Endothelial cell (in vitro differentiated cells): ENCODE results near the gene ERBIN. TPM values are rescaled to one million over a fixed set of nuclear protein-coding genes. Genes with fewer than 3 reads are reported as not detected.

Experiments
- DNase-seq: peaks from one replicate; pipeline ENCODE4 v3.0.0; 2021; ENCODE audit warnings: low spot score
- H3K27ac Mint-ChIP-seq: one replicate; pipeline ENCODE4 v1.8.0; 2021; ENCODE audit warnings: mixed read lengths, inconsistent platforms; ENCODE audit not compliant: unreplicated experiment
- H3K27me3 Mint-ChIP-seq: one replicate; pipeline ENCODE4 v1.8.0; 2021; ENCODE audit warnings: mild to moderate bottlenecking, moderate library complexity, mixed read lengths, inconsistent platforms; ENCODE audit not compliant: unreplicated experiment
- H3K36me3 Mint-ChIP-seq: one replicate; pipeline ENCODE4 v1.8.0; 2021; ENCODE audit warnings: mild to moderate bottlenecking, low read depth, mixed read lengths, inconsistent platforms; ENCODE audit not compliant: unreplicated experiment
- H3K4me1 Mint-ChIP-seq: one replicate; pipeline ENCODE4 v1.8.0; 2021; ENCODE audit warnings: mild to moderate bottlenecking, mixed read lengths, inconsistent platforms; ENCODE audit not compliant: unreplicated experiment
- H3K4me3 Mint-ChIP-seq: one replicate; pipeline ENCODE4 v1.8.0; 2021; ENCODE audit warnings: mild to moderate bottlenecking, mixed read lengths, inconsistent platforms; ENCODE audit not compliant: unreplicated experiment
- H3K9me3 Mint-ChIP-seq: one replicate; pipeline ENCODE4 v1.8.0; 2021; ENCODE audit warnings: mixed read lengths, inconsistent platforms; ENCODE audit not compliant: unreplicated experiment
- total RNA-seq: library from RNA; stranded (reverse); fragmentation: NEBNext Ultra II Directional; extraction: Animal tissue kit (Norgen Biotek cat#: 25700); gene quantifications from one replicate; pipeline ENCODE4 v1.2.1, GENCODE V29; 2021; ENCODE audit not compliant: unreplicated experiment
- TF ChIP-seq, protein P1 (sequence below): fragments of 200-600 bp; sonication (generic); IDR thresholded peaks from one replicate; pipeline ENCODE4 v1.5.0; 2021; ENCODE audit warnings: antibody characterized with exemption; ENCODE audit not compliant: unreplicated experiment

Gene ERBIN
- total RNA-seq, 1 donor from 2014 or later, result 93.3 TPM

DNA sequence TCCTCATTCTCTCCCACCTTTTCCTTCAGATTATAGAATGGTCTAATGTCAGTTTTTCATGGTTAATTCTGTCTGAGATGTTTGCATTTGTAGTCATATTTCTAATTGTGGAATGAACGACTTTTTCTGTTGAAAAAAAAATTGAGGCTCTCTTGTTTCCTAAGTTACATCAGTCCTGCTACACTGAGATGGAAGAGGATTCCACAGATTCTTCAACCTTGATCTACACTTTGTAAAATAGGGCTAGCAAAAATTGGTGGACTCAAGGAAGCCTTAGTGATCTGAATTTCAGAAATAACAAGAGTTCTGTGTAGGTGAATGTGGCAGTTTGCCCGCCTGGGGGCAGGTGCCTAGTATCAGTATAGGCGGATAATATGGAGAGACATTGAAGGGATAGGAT lies 51.9 kb downstream of the ERBIN start:
- Mint-ChIP-seq H3K36me3 (peaks cover 28% of the 10 kb centered on the region), H3K27me3 (peaks cover 2% of the 10 kb centered on the region), H3K27ac (no peak overlapping the region), H3K9me3 (peaks cover 4% of the 10 kb centered on the region), H3K4me1 (peaks cover 7% of the 10 kb centered on the region), H3K4me3 (peak overlapping the region; percentile 72)
- TF ChIP-seq, protein P1, sequence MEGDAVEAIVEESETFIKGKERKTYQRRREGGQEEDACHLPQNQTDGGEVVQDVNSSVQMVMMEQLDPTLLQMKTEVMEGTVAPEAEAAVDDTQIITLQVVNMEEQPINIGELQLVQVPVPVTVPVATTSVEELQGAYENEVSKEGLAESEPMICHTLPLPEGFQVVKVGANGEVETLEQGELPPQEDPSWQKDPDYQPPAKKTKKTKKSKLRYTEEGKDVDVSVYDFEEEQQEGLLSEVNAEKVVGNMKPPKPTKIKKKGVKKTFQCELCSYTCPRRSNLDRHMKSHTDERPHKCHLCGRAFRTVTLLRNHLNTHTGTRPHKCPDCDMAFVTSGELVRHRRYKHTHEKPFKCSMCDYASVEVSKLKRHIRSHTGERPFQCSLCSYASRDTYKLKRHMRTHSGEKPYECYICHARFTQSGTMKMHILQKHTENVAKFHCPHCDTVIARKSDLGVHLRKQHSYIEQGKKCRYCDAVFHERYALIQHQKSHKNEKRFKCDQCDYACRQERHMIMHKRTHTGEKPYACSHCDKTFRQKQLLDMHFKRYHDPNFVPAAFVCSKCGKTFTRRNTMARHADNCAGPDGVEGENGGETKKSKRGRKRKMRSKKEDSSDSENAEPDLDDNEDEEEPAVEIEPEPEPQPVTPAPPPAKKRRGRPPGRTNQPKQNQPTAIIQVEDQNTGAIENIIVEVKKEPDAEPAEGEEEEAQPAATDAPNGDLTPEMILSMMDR, result no peak
- DNase-seq, result no peak

DNA sequence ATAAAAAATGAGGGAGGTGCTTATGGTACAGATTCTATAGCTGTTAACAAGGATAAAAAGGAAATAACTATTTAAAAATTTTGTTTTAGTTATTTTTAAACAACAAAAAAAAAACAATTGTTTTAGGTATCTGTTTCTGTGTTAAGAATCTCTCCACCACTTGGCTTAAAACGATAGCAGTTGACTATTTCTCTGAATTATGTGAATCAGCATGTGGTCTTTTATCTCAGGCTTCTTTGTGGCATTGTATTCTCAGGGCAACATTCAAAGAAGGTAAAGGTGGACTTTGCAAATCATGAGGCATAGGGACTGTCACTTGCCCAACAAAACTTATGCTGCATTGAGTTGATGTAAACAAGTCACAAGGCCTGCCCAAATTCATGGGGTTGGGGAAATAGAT lies 55.2 kb downstream of the ERBIN start:
- H3K27ac Mint-ChIP-seq, result peak overlapping the region; percentile 22
- no peak for DNase-seq

DNA sequence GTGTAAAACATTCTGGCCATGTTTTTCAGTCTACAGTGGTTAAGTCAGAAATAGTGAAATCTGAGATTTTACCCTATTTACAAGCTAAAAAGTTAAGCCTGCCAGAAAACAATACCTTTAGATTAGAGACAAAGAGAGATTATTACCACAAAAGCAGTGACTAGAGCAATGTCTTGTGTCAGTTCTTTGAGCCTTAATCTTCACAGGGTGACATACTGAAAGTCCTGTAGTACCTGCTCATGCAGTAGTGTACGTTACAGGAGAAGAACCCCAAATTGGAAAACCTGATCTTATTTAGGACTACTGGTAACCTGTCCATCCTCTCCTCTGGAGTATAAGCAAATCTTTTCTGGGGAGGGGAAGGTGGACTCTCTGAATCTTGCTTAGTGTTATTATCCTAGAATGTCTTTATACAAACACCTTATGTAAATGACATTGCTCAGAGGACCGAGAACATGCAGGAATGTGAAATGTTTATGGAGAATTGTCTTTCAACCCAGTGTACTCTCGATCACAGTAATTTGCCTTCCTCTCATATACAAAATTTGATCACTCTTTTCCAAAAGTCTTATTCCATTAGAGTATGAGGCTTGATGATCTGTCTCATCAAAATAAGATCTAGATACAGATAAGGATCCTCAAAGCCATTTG lies 55.7 kb downstream of the ERBIN start:
- DNase-seq, result no peak
- TF ChIP-seq, protein P1, result no peak

More for the DNA sequence above, 55.2 kb downstream of the ERBIN start:
- TF ChIP-seq, protein P1, result no peak
- H3K27me3 Mint-ChIP-seq, result peaks cover 2% of the 10 kb centered on the region
- H3K9me3 Mint-ChIP-seq, result no peaks in the 10 kb centered on the region
- peaks cover 16% of the 10 kb centered on the region for H3K36me3 Mint-ChIP-seq
- H3K4me3 Mint-ChIP-seq, result no peak overlapping the region
- H3K4me1 Mint-ChIP-seq, result peaks cover 12% of the 10 kb centered on the region

DNA sequence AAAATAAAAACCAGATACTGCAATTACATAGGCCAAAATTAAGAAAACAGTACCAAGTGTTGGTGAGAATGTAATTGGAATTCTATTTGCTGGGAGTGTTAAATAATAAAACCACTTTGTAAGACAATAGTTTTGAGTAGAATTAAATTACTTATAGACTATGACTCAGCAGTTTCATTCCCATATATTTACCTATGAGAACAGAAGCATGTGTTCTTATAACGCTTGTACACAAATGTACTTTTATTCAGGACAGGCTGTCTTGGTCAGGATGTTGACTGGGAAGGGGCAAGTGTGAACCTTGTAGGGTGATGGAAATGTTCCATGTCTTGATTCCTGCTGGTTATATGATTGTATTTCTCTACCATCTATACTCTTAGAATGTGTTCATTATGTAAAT lies 56.3 kb downstream of the ERBIN start:
- H3K27ac Mint-ChIP-seq, result no peak overlapping the region
- TF ChIP-seq, protein P1, result no peak
- peaks cover 16% of the 10 kb centered on the region for H3K36me3 Mint-ChIP-seq
- H3K27me3 Mint-ChIP-seq, result peaks cover 2% of the 10 kb centered on the region
- H3K4me3 Mint-ChIP-seq, result no peak overlapping the region
- DNase-seq, result no peak
- H3K4me1 Mint-ChIP-seq, result peaks cover 12% of the 10 kb centered on the region
- no peaks in the 10 kb centered on the region for H3K9me3 Mint-ChIP-seq

More for the DNA sequence above, 55.7 kb downstream of the ERBIN start:
- Mint-ChIP-seq H3K27ac (peak overlapping the region; percentile 22), H3K4me3 (no peak overlapping the region), H3K36me3 (peaks cover 16% of the 10 kb centered on the region), H3K9me3 (no peaks in the 10 kb centered on the region), H3K27me3 (peaks cover 2% of the 10 kb centered on the region), H3K4me1 (peaks cover 12% of the 10 kb centered on the region)

DNA sequence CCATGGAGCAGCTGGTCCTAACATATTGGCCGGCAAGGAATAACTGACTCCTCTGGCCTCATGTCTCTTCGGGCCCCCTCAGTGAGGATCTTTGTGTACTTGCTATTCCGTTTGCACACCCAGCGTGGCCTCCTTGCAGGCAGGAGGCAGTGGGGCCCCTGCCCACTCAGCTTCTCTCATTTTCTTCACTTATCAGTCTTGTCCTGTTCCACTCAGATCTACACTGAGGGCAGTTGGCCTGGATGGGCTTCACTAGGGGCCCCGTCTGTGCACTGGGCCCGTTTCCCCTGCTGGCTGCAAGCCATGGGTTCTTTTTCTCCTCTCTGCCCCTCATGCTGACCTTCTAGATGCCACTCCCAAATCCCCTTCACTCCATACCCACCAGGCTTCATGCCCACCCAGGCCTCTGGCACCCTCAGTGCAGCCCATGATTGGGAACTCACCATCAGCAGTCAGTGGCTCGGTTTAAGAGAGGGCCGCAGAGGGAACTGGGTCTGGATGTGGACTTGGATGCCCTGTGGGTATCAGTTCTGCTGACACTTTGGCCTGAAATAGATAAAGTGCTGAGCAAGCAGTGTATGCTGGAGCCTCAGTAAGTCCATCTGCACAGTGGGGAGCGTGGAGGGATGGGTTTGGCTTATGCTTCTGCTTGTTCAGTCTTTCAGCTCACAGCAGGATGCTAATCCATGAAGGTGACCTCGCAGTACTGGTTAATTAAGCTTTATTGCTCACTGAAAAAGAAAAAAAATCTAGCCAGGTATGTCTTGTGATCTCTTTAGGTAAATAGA lies 57.9 kb downstream of the ERBIN start:
- no peak overlapping the region for H3K4me3 Mint-ChIP-seq
- H3K4me1 Mint-ChIP-seq, result peaks cover 12% of the 10 kb centered on the region
- no peaks in the 10 kb centered on the region for H3K27me3 Mint-ChIP-seq
- H3K36me3 Mint-ChIP-seq, result no peaks in the 10 kb centered on the region
- no peak overlapping the region for H3K27ac Mint-ChIP-seq
- H3K9me3 Mint-ChIP-seq, result no peaks in the 10 kb centered on the region
- DNase-seq, result no peak
- TF ChIP-seq, protein P1, result no peak
